ENCODE results near the gene UGCG.
"Not testable (repeated sequence)": the region's sequence is repeated elsewhere in the genome, so short reads cannot be mapped to it uniquely, and the experiment has no call there.

The UGCG gene

GRCh38 chr9:111866976-111867375 lies 29.6 kb upstream of the UGCG start:
- H3K4me1 ChIP-seq, result peaks cover 0 to 12% (median 5%) of the 10 kb centered on the region in 10 experiments; a peak in 10 of 20 replicates
- peak overlapping the region in 2 of 11 experiments; percentile 20 to 33; a peak in 5 of 22 replicates for H3K4me2 ChIP-seq
- H3K9ac ChIP-seq, result no peak overlapping the region
- H3K27me3 ChIP-seq, result no peaks in the 10 kb centered on the region
- peak overlapping the region in 1 of 11 experiments; percentile 37; a peak in 1 of 22 replicates for H3K27ac ChIP-seq
- H3K4me3 ChIP-seq, result no peak overlapping the region
- TF ChIP-seq Cebpa-rat (IDR thresholded peaks at IDR 0.05), result no peak
- H3K9me3 ChIP-seq (replicated peaks in 1 of 11), result peaks cover 0 to 41% (median 10%) of the 10 kb centered on the region in 11 experiments; a peak in 11 of 22 replicates
- no peaks in the 10 kb centered on the region for H4K20me1 ChIP-seq
- no peaks in the 10 kb centered on the region for H3K36me3 ChIP-seq

- no peak overlapping the region for H3K4me2 ChIP-seq
- H3K36me3 ChIP-seq, result no peaks in the 10 kb centered on the region
- no peak overlapping the region for H3K9ac ChIP-seq
- no peaks in the 10 kb centered on the region for H4K20me1 ChIP-seq
- no peak overlapping the region for H3K4me3 ChIP-seq
- H3K27me3 ChIP-seq, result no peaks in the 10 kb centered on the region
- peaks cover 0 to 36% (median 3%) of the 10 kb centered on the region in 11 experiments; a peak in 10 of 22 replicates for H3K9me3 ChIP-seq (replicated peaks in 1 of 11)
- H3K27ac ChIP-seq, result no peak overlapping the region
- H3K4me1 ChIP-seq, result peaks cover 0 to 12% (median 5%) of the 10 kb centered on the region in 10 experiments; a peak in 10 of 20 replicates
- TF ChIP-seq Cebpa-rat (IDR thresholded peaks at IDR 0.05), result no peak
Observed at GRCh38 chr9:111868475-111868874, 28.1 kb upstream of the UGCG start.

GRCh38 chr9:111870774-111871498 lies 25.7 kb upstream of the UGCG start:
- Histone ChIP-seq H4K20me1 (no peaks in the 10 kb centered on the region), H3K4me3 (no peak overlapping the region), H3K9me3 (replicated peaks in 1 of 11) (peaks cover 0 to 24% (median 3%) of the 10 kb centered on the region in 11 experiments; a peak in 10 of 22 replicates), H3K27me3 (no peaks in the 10 kb centered on the region), H3K4me1 (peaks cover 0 to 12% (median 5%) of the 10 kb centered on the region in 10 experiments; a peak in 10 of 20 replicates), H3K4me2 (0 out of 22 replicates have a peak overlapping the region, but pooled peaks of 4 of the 11 experiments have one; percentile 6 to 17 (median 8)), H3K36me3 (no peaks in the 10 kb centered on the region), H3K9ac (no peak overlapping the region), H3K27ac (no peak overlapping the region)
- TF ChIP-seq Cebpa-rat (IDR thresholded peaks at IDR 0.05), result no peak

- TF ChIP-seq Cebpa-rat (IDR thresholded peaks at IDR 0.05), result no peak
- no peak overlapping the region for H3K4me3 ChIP-seq
- no peak overlapping the region for H3K9ac ChIP-seq
- H3K36me3 ChIP-seq, result no peaks in the 10 kb centered on the region
- H3K4me2 ChIP-seq, result no peak overlapping the region
- H3K27me3 ChIP-seq, result no peaks in the 10 kb centered on the region
- H3K4me1 ChIP-seq, result peaks cover 0 to 10% (median 5%) of the 10 kb centered on the region in 10 experiments; a peak in 10 of 20 replicates
- peaks cover 0 to 21% (median 3%) of the 10 kb centered on the region in 11 experiments; a peak in 10 of 22 replicates for H3K9me3 ChIP-seq (replicated peaks in 1 of 11)
- no peaks in the 10 kb centered on the region for H4K20me1 ChIP-seq
- H3K27ac ChIP-seq, result no peak overlapping the region
Observed at GRCh38 chr9:111871499-111871855, 25.1 kb upstream of the UGCG start.

GRCh38 chr9:111872886-111873285 lies 23.7 kb upstream of the UGCG start:
- Histone ChIP-seq H3K27ac (no peak overlapping the region), H3K36me3 (no peaks in the 10 kb centered on the region), H3K4me3 (no peak overlapping the region), H3K27me3 (no peaks in the 10 kb centered on the region), H3K4me2 (no peak overlapping the region), H4K20me1 (no peaks in the 10 kb centered on the region), H3K9ac (no peak overlapping the region), H3K4me1 (peaks cover 0 to 5% (median 0%) of the 10 kb centered on the region in 10 experiments; a peak in 4 of 20 replicates), H3K9me3 (replicated peaks in 1 of 11) (peaks cover 0 to 11% (median 3%) of the 10 kb centered on the region in 11 experiments; a peak in 7 of 22 replicates)
- no peak for TF ChIP-seq Cebpa-rat (IDR thresholded peaks at IDR 0.05)

- Histone ChIP-seq H3K27ac (no peak overlapping the region), H3K4me3 (no peak overlapping the region), H3K9ac (no peak overlapping the region), H3K4me2 (no peak overlapping the region), H3K36me3 (no peaks in the 10 kb centered on the region), H4K20me1 (no peaks in the 10 kb centered on the region), H3K4me1 (peaks cover 0 to 5% (median 0%) of the 10 kb centered on the region in 10 experiments; a peak in 4 of 20 replicates), H3K9me3 (replicated peaks in 1 of 11) (0 out of 22 replicates have a peak, but pooled peaks cover 0 to 4% (median 0%) of the 10 kb centered on the region in 11 experiments), H3K27me3 (no peaks in the 10 kb centered on the region)
- 0 out of 22 replicates have a peak, but pooled peaks of 1 of the 11 experiments have one; percentile 23 for TF ChIP-seq Cebpa-rat (IDR thresholded peaks at IDR 0.05)
Observed at GRCh38 chr9:111873901-111874300, 22.7 kb upstream of the UGCG start.

- Histone ChIP-seq H3K4me2 (no peak overlapping the region), H3K36me3 (no peaks in the 10 kb centered on the region), H3K9ac (no peak overlapping the region), H3K27me3 (no peaks in the 10 kb centered on the region), H3K9me3 (replicated peaks in 1 of 11) (0 out of 22 replicates have a peak, but pooled peaks cover 0 to 4% (median 0%) of the 10 kb centered on the region in 11 experiments), H3K27ac (no peak overlapping the region), H4K20me1 (no peaks in the 10 kb centered on the region), H3K4me3 (no peak overlapping the region), H3K4me1 (peaks cover 0 to 5% (median 0%) of the 10 kb centered on the region in 10 experiments; a peak in 4 of 20 replicates)
- no peak for TF ChIP-seq Cebpa-rat (IDR thresholded peaks at IDR 0.05)
Observed at GRCh38 chr9:111874500-111874899, 22.1 kb upstream of the UGCG start.

- H3K4me1 ChIP-seq; H3K4me3 ChIP-seq; H3K9ac ChIP-seq; H3K4me2 ChIP-seq; H4K20me1 ChIP-seq; H3K27me3 ChIP-seq; H3K36me3 ChIP-seq; H3K9me3 ChIP-seq (replicated peaks in 1 of 11); H3K27ac ChIP-seq: not testable (repeated sequence)
Observed at GRCh38 chr9:111875291-111875690, 21.3 kb upstream of the UGCG start.

- H4K20me1 ChIP-seq; H3K9ac ChIP-seq; H3K9me3 ChIP-seq (replicated peaks in 1 of 11); H3K4me1 ChIP-seq; H3K4me2 ChIP-seq; H3K36me3 ChIP-seq; H3K4me3 ChIP-seq; H3K27ac ChIP-seq; H3K27me3 ChIP-seq: not testable (repeated sequence)
Observed at GRCh38 chr9:111875691-111876090, 20.9 kb upstream of the UGCG start.

- H4K20me1 ChIP-seq, result no peaks in the 10 kb centered on the region
- H3K9me3 ChIP-seq (replicated peaks in 1 of 11), result peaks cover 0 to 6% (median 1%) of the 10 kb centered on the region in 11 experiments; a peak in 6 of 22 replicates
- no peak for TF ChIP-seq Cebpa-rat (IDR thresholded peaks at IDR 0.05)
- H3K4me2 ChIP-seq, result no peak overlapping the region
- no peaks in the 10 kb centered on the region for H3K4me1 ChIP-seq
- H3K4me3 ChIP-seq, result no peak overlapping the region
- H3K27ac ChIP-seq, result no peak overlapping the region
- no peaks in the 10 kb centered on the region for H3K27me3 ChIP-seq
- no peak overlapping the region for H3K9ac ChIP-seq
- no peaks in the 10 kb centered on the region for H3K36me3 ChIP-seq
Observed at GRCh38 chr9:111876179-111876578, 20.4 kb upstream of the UGCG start.
